HFF-Myc (cell line): ENCODE data around the gene RHEX.

ENCODE experiments used
- DNase-seq: peaks from one replicate; pipeline ENCODE4 v3.0.0-alpha.2; 2011; ENCODE audit warnings: low read depth; ENCODE audit errors: extremely low read depth
- H3K4me3 ChIP-seq: replicated peaks from 2 replicates; pipeline ENCODE4 v1.5.1; 2011; ENCODE audit warnings: low read depth, mild to moderate bottlenecking, control low read depth, low read length
- CTCF ChIP-seq: IDR thresholded peaks from 2 replicates; pipeline ENCODE4 v1.5.1; 2012; ENCODE audit warnings: mild to moderate bottlenecking, low read depth, low read length, control low read depth; ENCODE audit errors: missing control alignments

RHEX gene

GRCh38 chr1:206011057-206011456, 41.9 kb upstream of the RHEX start:
- no peak overlapping the region for H3K4me3 ChIP-seq
- no peak for DNase-seq
- no peak for TF ChIP-seq CTCF

GRCh38 chr1:206012086-206012859, 40.7 kb upstream of the RHEX start:
- TF ChIP-seq CTCF, result no peak
- no peak for DNase-seq
- no peak overlapping the region for H3K4me3 ChIP-seq

DNA sequence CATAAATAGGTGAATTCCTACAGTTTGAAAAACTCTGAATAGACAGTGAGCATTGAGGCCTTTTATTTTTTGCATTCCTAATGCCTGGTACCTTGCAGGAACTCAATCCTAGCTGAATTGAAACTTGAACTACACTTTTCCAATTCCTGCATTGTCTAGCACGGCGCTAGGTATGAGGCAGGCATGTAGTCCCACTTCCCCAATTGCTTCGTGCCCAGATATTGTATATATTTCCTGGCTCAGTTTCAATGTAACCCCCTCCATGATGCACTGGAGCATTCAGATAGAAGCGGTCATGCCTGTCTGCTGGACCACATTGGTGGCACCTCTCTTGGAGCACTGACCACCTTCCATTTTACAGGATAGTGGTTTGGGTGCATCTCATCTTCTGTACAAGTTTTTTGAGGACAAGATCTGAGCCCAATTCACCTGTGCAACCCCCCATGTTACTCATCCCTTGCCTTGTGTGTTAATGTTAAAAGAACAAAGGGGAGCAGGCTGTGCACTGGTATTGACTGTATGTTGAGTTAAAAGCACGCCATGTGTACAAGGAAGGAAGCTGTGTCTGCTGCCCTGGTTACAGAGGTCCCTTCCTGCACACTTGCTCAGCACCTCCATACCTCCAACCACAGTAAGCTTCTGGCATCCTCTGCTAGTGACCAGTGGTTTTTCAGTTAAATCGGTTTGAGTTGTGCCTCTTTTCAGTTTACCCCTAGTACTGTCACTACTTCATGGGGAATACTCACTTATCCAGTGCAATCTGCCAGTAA, 39.8 kb upstream of the RHEX start:
- no peak for TF ChIP-seq CTCF
- no peak for DNase-seq
- no peak overlapping the region for H3K4me3 ChIP-seq

- no peak overlapping the region for H3K4me3 ChIP-seq
- TF ChIP-seq CTCF, result no peak
- no peak for DNase-seq
These were observed 38.4 kb upstream of the RHEX start for GRCh38 chr1:206014601-206015000.

DNA sequence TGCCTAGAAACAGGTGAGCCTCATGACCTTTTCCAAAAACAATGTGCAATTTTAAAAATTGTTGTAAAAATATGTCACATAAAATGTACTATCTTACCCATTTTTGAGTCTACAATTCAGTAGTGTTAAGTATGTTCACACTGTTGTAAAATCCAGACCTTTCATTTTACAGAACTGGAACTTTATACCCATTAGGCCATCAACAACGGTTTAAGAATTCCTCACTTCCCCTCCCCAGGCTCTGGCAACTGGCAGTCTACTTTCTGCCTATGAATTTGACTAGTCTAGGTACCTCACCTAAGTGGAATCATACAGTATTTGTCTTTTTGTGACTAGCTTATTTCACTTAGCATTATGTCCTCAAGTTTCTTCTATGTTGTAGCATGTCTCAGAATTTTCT, 37.9 kb upstream of the RHEX start:
- no peak overlapping the region for H3K4me3 ChIP-seq
- no peak for DNase-seq
- no peak for TF ChIP-seq CTCF

- no peak overlapping the region for H3K4me3 ChIP-seq
- DNase-seq, result no peak
- no peak for TF ChIP-seq CTCF
These were observed 32.5 kb upstream of the RHEX start for GRCh38 chr1:206020393-206021007.
